ENCODE measurements around the gene CDK2AP2. TPM values are rescaled to one million over a fixed set of nuclear protein-coding genes. Genes with fewer than 3 reads are reported as not detected.
A peak's percentile ranks its signal among the peaks of the same experiment; 100 is the strongest.

CDK2AP2 gene
- polyA plus RNA-seq, 1 of the 3 experiments (the other 2 are of a cell fraction), result 47.9 TPM

DNA sequence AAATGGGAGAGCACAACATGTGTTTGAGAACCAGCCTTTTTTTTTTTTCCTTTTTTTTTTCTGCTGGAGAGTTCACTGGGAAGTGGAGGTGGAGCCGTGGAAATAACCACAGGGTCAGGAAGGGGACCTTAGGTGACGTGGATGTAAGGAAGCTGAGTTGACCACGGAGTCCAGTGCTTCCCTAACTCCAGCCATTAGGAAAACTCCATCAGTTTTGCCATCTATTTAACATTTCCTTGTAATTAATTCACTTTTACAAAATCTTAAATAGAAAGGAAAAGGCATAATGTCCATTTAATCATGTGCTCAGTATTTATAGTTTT is 2.0 kb upstream of the CDK2AP2 start:
- Histone ChIP-seq H3K27ac (ENCODE audit: low read depth in 2 of 2, low read length in 1 of 2) (no peak overlapping the region), H3K9me2 (no peaks in the 10 kb centered on the region), H3K9ac (no peak overlapping the region), H2AFZ (ENCODE audit: low read depth) (no peak overlapping the region), H3F3A (replicated peaks; ENCODE audit: insufficient read depth) (peaks cover 22% of the 10 kb centered on the region), H3K4me1 (ENCODE audit: control insufficient read depth in 1 of 2, insufficient read depth in 2 of 2, low read depth in 1 of 2, low read length in 1 of 2) (peaks cover 10 to 28% of the 10 kb centered on the region in 2 experiments), H3K4me3 (ENCODE audit: low read depth in 2 of 2, low read length in 1 of 2) (no peak overlapping the region), H3K79me2 (ENCODE audit: insufficient read depth) (peaks cover 15% of the 10 kb centered on the region; the same call in 1 of the 2 replicates), H4K20me1 (ENCODE audit: insufficient read depth) (no peaks in the 10 kb centered on the region), H3K9me3 (no peaks in the 10 kb centered on the region), H3K36me3 (replicated peaks in 1 of 2; ENCODE audit: control insufficient read depth in 1 of 2, insufficient read depth in 2 of 2, low read length in 1 of 2) (peaks cover 0 to 6% of the 10 kb centered on the region in 2 experiments), H3K27me3 (ENCODE audit: insufficient read depth) (no peaks in the 10 kb centered on the region; the same call in 1 of the 2 replicates), H3K4me2 (no peak overlapping the region)
- WGBS (ENCODE audit: low lambda C conversion rate), result 79% methylated on average over 3 of the region's 3 CpGs
- POLR2A ChIA-PET, result no interaction called here
- CTCF ChIA-PET, result no interaction called here
- TF ChIP-seq, protein P1, sequence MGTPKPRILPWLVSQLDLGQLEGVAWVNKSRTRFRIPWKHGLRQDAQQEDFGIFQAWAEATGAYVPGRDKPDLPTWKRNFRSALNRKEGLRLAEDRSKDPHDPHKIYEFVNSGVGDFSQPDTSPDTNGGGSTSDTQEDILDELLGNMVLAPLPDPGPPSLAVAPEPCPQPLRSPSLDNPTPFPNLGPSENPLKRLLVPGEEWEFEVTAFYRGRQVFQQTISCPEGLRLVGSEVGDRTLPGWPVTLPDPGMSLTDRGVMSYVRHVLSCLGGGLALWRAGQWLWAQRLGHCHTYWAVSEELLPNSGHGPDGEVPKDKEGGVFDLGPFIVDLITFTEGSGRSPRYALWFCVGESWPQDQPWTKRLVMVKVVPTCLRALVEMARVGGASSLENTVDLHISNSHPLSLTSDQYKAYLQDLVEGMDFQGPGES (IDR thresholded peaks at IDR 0.05; ENCODE audit: low read depth, low read length), result no peak
- TF ChIP-seq FOSL2 (IDR thresholded peaks at IDR 0.05; ENCODE audit: borderline replicate concordance, low read depth) (no peak), NRF1 (IDR thresholded peaks at IDR 0.05; ENCODE audit: low read depth, low read length) (no peak)
- no peak for DNase-seq

DNA sequence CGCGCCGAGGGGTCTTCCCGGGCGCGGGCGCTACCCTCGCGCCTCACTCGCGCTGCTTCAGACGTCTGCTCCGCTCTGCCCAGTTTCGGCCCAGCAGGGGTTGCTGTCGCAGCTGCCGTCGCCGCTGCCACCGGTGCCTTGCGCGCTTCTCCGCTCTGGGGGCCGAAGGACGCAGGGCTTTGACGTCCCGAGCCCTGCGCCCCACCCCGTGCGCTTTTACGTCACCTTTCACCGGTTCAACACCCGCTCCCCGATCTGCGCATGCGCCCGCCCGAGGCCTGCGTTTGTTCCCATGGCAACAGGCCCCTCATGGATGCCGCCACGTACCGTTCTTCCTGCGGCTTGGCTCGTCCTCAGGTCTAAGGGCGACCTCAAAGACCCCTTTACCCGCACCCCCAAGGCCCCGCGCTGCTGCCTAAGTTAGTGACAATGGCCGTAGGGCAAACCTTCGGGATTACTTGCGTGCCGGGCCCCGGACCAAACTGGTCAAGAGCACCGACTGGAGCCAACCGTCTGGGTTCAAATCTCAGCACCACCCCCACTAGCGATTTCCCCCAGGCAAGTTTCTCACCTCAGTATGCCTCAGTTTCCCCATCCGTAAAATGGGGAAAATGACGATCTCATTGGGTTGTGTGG is 642 bp upstream of the CDK2AP2 start:
- H3K4me2 ChIP-seq, result peak overlapping the region; percentile 67
- peak overlapping the region; percentile 68 to 89 for H3K4me3 ChIP-seq (ENCODE audit: low read depth in 2 of 2, low read length in 1 of 2)
- H3K36me3 ChIP-seq (replicated peaks in 1 of 2; ENCODE audit: control insufficient read depth in 1 of 2, insufficient read depth in 2 of 2, low read length in 1 of 2), result peaks cover 0 to 6% of the 10 kb centered on the region in 2 experiments
- peak overlapping the region; percentile 77 for H3K9ac ChIP-seq
- CTCF ChIA-PET, result interaction anchor here (1.1 kb wide), 1 partner anchor 16 kb away, joined by 3 read pairs; no protein-coding TSS in a partner anchor
- peak overlapping the region; percentile 89 to 96 for H3K27ac ChIP-seq (ENCODE audit: low read depth in 2 of 2, low read length in 1 of 2)
- H3K4me1 ChIP-seq (ENCODE audit: control insufficient read depth in 1 of 2, insufficient read depth in 2 of 2, low read depth in 1 of 2, low read length in 1 of 2), result peaks cover 10 to 32% of the 10 kb centered on the region in 2 experiments
- H3K27me3 ChIP-seq (ENCODE audit: insufficient read depth), result no peaks in the 10 kb centered on the region; the same call in 1 of the 2 replicates
- H4K20me1 ChIP-seq (ENCODE audit: insufficient read depth), result peaks cover 2% of the 10 kb centered on the region; the same call in 1 of the 2 replicates
- H3K79me2 ChIP-seq (ENCODE audit: insufficient read depth), result peaks cover 19% of the 10 kb centered on the region
- no peaks in the 10 kb centered on the region for H3K9me2 ChIP-seq
- WGBS (ENCODE audit: low lambda C conversion rate), result 2% methylated on average over 19 of the region's 57 CpGs
- POLR2A ChIA-PET, result interaction anchor here (1.4 kb wide), 1 partner anchor 107 kb away, joined by 5 read pairs; the partner anchor contains the start of gene PPP1CA
- H3K9me3 ChIP-seq, result no peaks in the 10 kb centered on the region
- TF ChIP-seq RFX5 (IDR thresholded peaks at IDR 0.05; ENCODE audit: low read length) (peak; percentile 45; the same call in 1 of the 2 replicates), MXI1 (IDR thresholded peaks at IDR 0.05; ENCODE audit: low read depth, low read length) (peak; percentile 91), POLR2AphosphoS5 (IDR thresholded peaks at IDR 0.05; ENCODE audit: low read depth, low read length) (no peak), FOSL2 (IDR thresholded peaks at IDR 0.05; ENCODE audit: borderline replicate concordance, low read depth) (no peak), EP300 (IDR thresholded peaks at IDR 0.05; ENCODE audit: borderline replicate concordance in 1 of 2, low read depth in 1 of 2, low read length in 1 of 2) (no peak), SIN3A (IDR thresholded peaks at IDR 0.05; ENCODE audit: borderline replicate concordance, low read depth, low read length) (0 out of 2 replicates have a peak, but pooled peaks have one; percentile 29), GABPA (IDR thresholded peaks at IDR 0.05; ENCODE audit: low read depth) (no peak), NRF1 (IDR thresholded peaks at IDR 0.05; ENCODE audit: low read depth, low read length) (peak; percentile 88), TAF1 (IDR thresholded peaks at IDR 0.05; ENCODE audit: borderline replicate concordance, low read depth, low read length) (peak; percentile 11; the same call in 1 of the 2 replicates), MEF2A (IDR thresholded peaks at IDR 0.05; ENCODE audit: borderline replicate concordance, low read depth) (no peak), YY1 (IDR thresholded peaks at IDR 0.05; ENCODE audit: low read depth) (peak; percentile 78)
- peak overlapping the region; percentile 81 for H2AFZ ChIP-seq (ENCODE audit: low read depth)
- H3F3A ChIP-seq (replicated peaks; ENCODE audit: insufficient read depth), result peaks cover 22% of the 10 kb centered on the region
- DNase-seq, result peak; percentile 98
